Naive B cell (primary cell): ENCODE measurements around the gene PRKAG2. TPM values are rescaled to one million over a fixed set of nuclear protein-coding genes. Genes with fewer than 3 reads are reported as not detected.
"Not testable (repeated sequence)": the region's sequence is repeated elsewhere in the genome, so short reads cannot be mapped to it uniquely, and the experiment has no call there.

Experiments used
- ATAC-seq, 2 donors: fragments of 150-1000 bp; cut with Tn5 transposase; 2 replicates each; pipeline ENCODE4 v1.10.0; 2021; ENCODE audit warnings: low read depth in 2 of 2, mild to moderate bottlenecking in 2 of 2, moderate library complexity in 2 of 2
- DNase-seq: peaks from one replicate; pipeline ENCODE4 v3.0.0; 2022
- H3K27ac Mint-ChIP-seq, 6 donors: one replicate each; pipeline ENCODE4 v1.8.0; 2020 to 2022; ENCODE audit warnings: mild to moderate bottlenecking in 6 of 6, mixed read lengths in 6 of 6, moderate library complexity in 5 of 6, inconsistent platforms in 2 of 6
- H3K27me3 Mint-ChIP-seq, 3 donors: one replicate each; pipeline ENCODE4 v1.8.0; 2021 to 2022; ENCODE audit warnings: mixed read lengths in 3 of 3, mild to moderate bottlenecking in 1 of 3
- H3K36me3 Mint-ChIP-seq, 2 donors: one replicate each; pipeline ENCODE4 v1.8.0; 2020 to 2022; ENCODE audit warnings: mixed read lengths in 2 of 2, inconsistent platforms in 1 of 2, mild to moderate bottlenecking in 1 of 2
- H3K4me1 Mint-ChIP-seq, 3 donors: one replicate each; pipeline ENCODE4 v1.8.0; 2020 to 2022; ENCODE audit warnings: mixed read lengths in 3 of 3, inconsistent platforms in 1 of 3, mild to moderate bottlenecking in 1 of 3, moderate library complexity in 1 of 3
- H3K4me3 Mint-ChIP-seq, 8 donors: one replicate each; pipeline ENCODE4 v1.8.0; 2020 to 2022; ENCODE audit warnings: mild to moderate bottlenecking in 8 of 8, mixed read lengths in 8 of 8, moderate library complexity in 8 of 8, inconsistent platforms in 2 of 8
- H3K9me3 Mint-ChIP-seq, 7 donors: one replicate each; pipeline ENCODE4 v1.8.0; 2020 to 2022; ENCODE audit warnings: mixed read lengths in 7 of 7, mild to moderate bottlenecking in 5 of 7, inconsistent platforms in 2 of 7, moderate library complexity in 1 of 7
- polyA plus RNA-seq, 6 donors: library from polyadenylated mRNA; unstranded; fragments of 300-500 nt; fragmentation: Illumina TruSeq; gene quantifications; one replicate each; pipeline ENCODE4 v1.2.3, GENCODE V29; 2021; ENCODE audit warnings: low read depth in 6 of 6

PRKAG2 gene
- polyA plus RNA-seq, 6 donors from 2014 or later = 16.2 to 25.4 (median 20.0) TPM

GRCh38 chr7:151524331-151524730 lies 352.6 kb downstream of the PRKAG2 start:
- no peak overlapping the region for H3K4me3 Mint-ChIP-seq
- peaks cover 0 to 14% (median 8%) of the 10 kb centered on the region in 3 donors for H3K27me3 Mint-ChIP-seq
- ATAC-seq (no peak), DNase-seq (no peak)
- peaks cover 2 to 5% (median 4%) of the 10 kb centered on the region in 3 donors for H3K4me1 Mint-ChIP-seq
- no peaks in the 10 kb centered on the region for H3K36me3 Mint-ChIP-seq
- no peak overlapping the region for H3K27ac Mint-ChIP-seq
- peaks cover 0 to 17% (median 9%) of the 10 kb centered on the region in 7 donors for H3K9me3 Mint-ChIP-seq

- H3K9me3 Mint-ChIP-seq = peaks cover 0 to 4% (median 0%) of the 10 kb centered on the region in 7 donors
- peak overlapping the region in 5 of 6 donors; percentile 66 to 99 (median 97) for H3K27ac Mint-ChIP-seq
- H3K27me3 Mint-ChIP-seq = peaks cover 0 to 9% (median 8%) of the 10 kb centered on the region in 3 donors
- H3K4me1 Mint-ChIP-seq = peaks cover 28 to 31% (median 28%) of the 10 kb centered on the region in 3 donors
- DNase-seq = peak; percentile 23
- H3K36me3 Mint-ChIP-seq = no peaks in the 10 kb centered on the region
- ATAC-seq = no peak
- H3K4me3 Mint-ChIP-seq = peak overlapping the region; percentile 75 to 99 (median 93)
These were observed 356.3 kb downstream of the PRKAG2 start for GRCh38 chr7:151520419-151521261.

- H3K4me3 Mint-ChIP-seq = peak within 1 kb of the TSS; percentile 75 to 99 (median 93)
- ATAC-seq = peak; percentile 76 to 78
- H3K9me3 Mint-ChIP-seq = peaks cover 0 to 4% (median 0%) of the 10 kb centered on the region in 7 donors
- DNase-seq = peak; percentile 96
- H3K27ac Mint-ChIP-seq = peak within 1 kb of the TSS; percentile 95 to 99 (median 98)
- peaks cover 33 to 38% (median 35%) of the 10 kb centered on the region in 3 donors for H3K4me1 Mint-ChIP-seq
- peaks cover 0 to 9% (median 8%) of the 10 kb centered on the region in 3 donors for H3K27me3 Mint-ChIP-seq
- H3K36me3 Mint-ChIP-seq = no peaks in the 10 kb centered on the region
These were observed 357.0 kb downstream of the PRKAG2 start, which contains the start of gene RHEB for GRCh38 chr7:151519765-151520418. RHEB (minus strand) TSS chr7:151519895; CDS start chr7:151519511, 384 bp downstream.

GRCh38 chr7:151518947-151519764 lies 357.8 kb downstream of the PRKAG2 start:
- peaks cover 37 to 42% (median 38%) of the 10 kb centered on the region in 3 donors for H3K4me1 Mint-ChIP-seq
- not testable (repeated sequence) for H3K36me3 Mint-ChIP-seq, H3K9me3 Mint-ChIP-seq, H3K27me3 Mint-ChIP-seq
- H3K4me3 Mint-ChIP-seq = peak overlapping the region; percentile 75 to 99 (median 93)
- ATAC-seq (peak; percentile 60 to 64), DNase-seq (peak; percentile 80)
- H3K27ac Mint-ChIP-seq = peak overlapping the region; percentile 95 to 99 (median 98)

GRCh38 chr7:151518105-151518946 lies 358.6 kb downstream of the PRKAG2 start:
- H3K27ac Mint-ChIP-seq = peak overlapping the region; percentile 94 to 98 (median 95)
- H3K4me3 Mint-ChIP-seq = peak overlapping the region; percentile 75 to 93 (median 90)
- H3K9me3 Mint-ChIP-seq = peaks cover 0 to 4% (median 0%) of the 10 kb centered on the region in 7 donors
- DNase-seq (peak; percentile 49), ATAC-seq (no peak)
- H3K27me3 Mint-ChIP-seq = peaks cover 0 to 8% (median 5%) of the 10 kb centered on the region in 3 donors
- no peaks in the 10 kb centered on the region for H3K36me3 Mint-ChIP-seq
- H3K4me1 Mint-ChIP-seq = peaks cover 42 to 46% (median 42%) of the 10 kb centered on the region in 3 donors

GRCh38 chr7:151517601-151518104 lies 359.3 kb downstream of the PRKAG2 start:
- Mint-ChIP-seq H3K9me3 (peaks cover 0 to 4% (median 0%) of the 10 kb centered on the region in 7 donors), H3K36me3 (no peaks in the 10 kb centered on the region)

GRCh38 chr7:151515276-151515565 lies 361.7 kb downstream of the PRKAG2 start:
- no peak for ATAC-seq
- peak overlapping the region in 2 of 8 donors; percentile 56 to 90 for H3K4me3 Mint-ChIP-seq
- peaks cover 52 to 67% (median 59%) of the 10 kb centered on the region in 3 donors for H3K4me1 Mint-ChIP-seq
- H3K36me3 Mint-ChIP-seq = no peaks in the 10 kb centered on the region
- no peaks in the 10 kb centered on the region for H3K27me3 Mint-ChIP-seq
- peaks cover 0 to 4% (median 0%) of the 10 kb centered on the region in 7 donors for H3K9me3 Mint-ChIP-seq
- no peak for DNase-seq
- H3K27ac Mint-ChIP-seq = peak overlapping the region in 1 of 6 donors; percentile 41

More at GRCh38 chr7:151517601-151518104, 359.3 kb downstream of the PRKAG2 start:
- H3K4me3 Mint-ChIP-seq = peak overlapping the region; percentile 75 to 93 (median 90)
- peaks cover 42 to 51% (median 44%) of the 10 kb centered on the region in 3 donors for H3K4me1 Mint-ChIP-seq
- peaks cover 0 to 1% (median 0%) of the 10 kb centered on the region in 3 donors for H3K27me3 Mint-ChIP-seq
- H3K27ac Mint-ChIP-seq = peak overlapping the region in 5 of 6 donors; percentile 94 to 98 (median 95)
- DNase-seq = no peak
- ATAC-seq = no peak

- Mint-ChIP-seq H3K27ac (peak overlapping the region in 2 of 6 donors; percentile 3 to 41), H3K36me3 (no peaks in the 10 kb centered on the region), H3K9me3 (peaks cover 0 to 1% (median 0%) of the 10 kb centered on the region in 7 donors), H3K4me1 (peaks cover 54 to 70% (median 65%) of the 10 kb centered on the region in 3 donors), H3K4me3 (peak overlapping the region in 3 of 8 donors; percentile 17 to 90 (median 56)), H3K27me3 (no peaks in the 10 kb centered on the region)
- ATAC-seq (no peak), DNase-seq (no peak)
These were observed 362.2 kb downstream of the PRKAG2 start for GRCh38 chr7:151514461-151515275.

- no peaks in the 10 kb centered on the region for H3K9me3 Mint-ChIP-seq
- H3K27me3 Mint-ChIP-seq = no peaks in the 10 kb centered on the region
- DNase-seq (no peak), ATAC-seq (no peak)
- no peaks in the 10 kb centered on the region for H3K36me3 Mint-ChIP-seq
- H3K4me1 Mint-ChIP-seq = peaks cover 54 to 70% (median 64%) of the 10 kb centered on the region in 3 donors
- H3K4me3 Mint-ChIP-seq = peak overlapping the region in 1 of 8 donors; percentile 36
- H3K27ac Mint-ChIP-seq = no peak overlapping the region
These were observed 363.8 kb downstream of the PRKAG2 start for GRCh38 chr7:151513133-151513532.

GRCh38 chr7:151512353-151512752 lies 364.6 kb downstream of the PRKAG2 start:
- Mint-ChIP-seq H3K36me3 (no peaks in the 10 kb centered on the region), H3K9me3 (no peaks in the 10 kb centered on the region), H3K27me3 (no peaks in the 10 kb centered on the region), H3K4me1 (peaks cover 52 to 70% (median 63%) of the 10 kb centered on the region in 3 donors), H3K4me3 (no peak overlapping the region), H3K27ac (peak overlapping the region in 1 of 6 donors; percentile 90)
- DNase-seq = no peak
- ATAC-seq = no peak

- no peak for DNase-seq
- Mint-ChIP-seq H3K4me1 (peaks cover 55 to 70% (median 63%) of the 10 kb centered on the region in 3 donors), H3K27me3 (no peaks in the 10 kb centered on the region), H3K36me3 (no peaks in the 10 kb centered on the region), H3K4me3 (no peak overlapping the region), H3K27ac (peak overlapping the region in 1 of 6 donors; percentile 90), H3K9me3 (no peaks in the 10 kb centered on the region)
- ATAC-seq = no peak
These were observed 365.0 kb downstream of the PRKAG2 start for GRCh38 chr7:151511946-151512345.
